Fibroblast of the aortic adventitia (primary cell): ENCODE measurements around the gene GLTP. TPM values are rescaled to one million over a fixed set of nuclear protein-coding genes. Genes with fewer than 3 reads are reported as not detected.
"Not testable (repeated sequence)": the region's sequence is repeated elsewhere in the genome, so short reads cannot be mapped to it uniquely, and the experiment has no call there.

ENCODE experiments used
- DNase-seq: peaks from one replicate; pipeline ENCODE4 v3.0.0-alpha.2; 2010; ENCODE audit warnings: low read depth
- H3K4me3 ChIP-seq: 2 replicates; pipeline ENCODE4 v1.5.1; 2011; ENCODE audit warnings: low read depth, mild to moderate bottlenecking, control low read depth, low read length, moderate library complexity
- total RNA-seq: library from RNA; depleted of rRNA; stranded (reverse); fragments of >200 nt; gene quantifications from 2 replicates; pipeline ENCODE4 v1.2.3, GENCODE V29; 2012; ENCODE audit warnings: low replicate concordance
- TF ChIP-seq, protein P1 (sequence below): IDR thresholded peaks from 2 replicates; pipeline ENCODE4 v1.5.1; 2011; ENCODE audit warnings: mild to moderate bottlenecking, low read length, control low read depth, inconsistent platforms; ENCODE audit not compliant: insufficient read depth

Gene GLTP
- total RNA-seq, 1 donor, result 55.1 TPM

DNA sequence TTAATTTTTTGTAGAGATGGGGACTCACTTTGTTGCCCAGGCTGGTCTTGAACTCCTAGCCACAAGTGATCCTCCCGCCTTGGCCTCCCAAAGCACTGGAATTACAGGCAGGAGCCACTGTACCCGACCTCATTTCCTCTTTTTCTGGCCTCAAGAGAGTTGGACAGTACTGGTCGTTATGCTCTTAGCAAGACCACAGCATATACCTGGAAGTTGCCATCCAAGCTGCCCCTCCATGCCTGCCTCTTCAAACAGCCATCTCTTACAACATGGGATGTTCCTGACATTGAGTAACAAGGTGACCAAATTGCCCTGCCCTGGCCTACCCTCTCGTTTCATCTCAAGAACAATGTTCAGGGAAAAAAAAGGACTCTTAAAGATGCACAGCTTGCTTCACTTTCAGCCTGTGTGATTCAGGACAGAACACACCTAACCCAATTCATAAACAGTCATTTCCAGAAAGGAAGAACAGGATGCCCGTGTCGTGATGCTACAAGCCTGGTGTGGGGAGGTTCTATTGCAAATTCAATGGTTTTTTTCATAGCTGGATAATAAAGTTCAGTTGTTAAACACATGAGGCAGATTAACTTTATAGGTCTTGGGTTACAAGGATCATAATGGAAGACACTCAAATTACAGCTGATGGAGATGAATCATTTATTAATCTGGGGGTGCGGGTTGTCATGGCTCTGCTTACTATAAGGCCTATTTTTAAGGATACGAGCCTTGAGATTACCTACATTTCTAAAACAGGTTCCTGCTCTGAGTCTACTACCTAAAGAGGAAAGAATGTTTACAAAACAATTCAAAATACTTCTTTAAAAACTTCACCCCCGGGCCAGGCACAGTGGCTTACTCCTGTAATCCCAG lies 11.9 kb downstream of the GLTP start:
- no peak overlapping the region for H3K4me3 ChIP-seq
- TF ChIP-seq, protein P1, sequence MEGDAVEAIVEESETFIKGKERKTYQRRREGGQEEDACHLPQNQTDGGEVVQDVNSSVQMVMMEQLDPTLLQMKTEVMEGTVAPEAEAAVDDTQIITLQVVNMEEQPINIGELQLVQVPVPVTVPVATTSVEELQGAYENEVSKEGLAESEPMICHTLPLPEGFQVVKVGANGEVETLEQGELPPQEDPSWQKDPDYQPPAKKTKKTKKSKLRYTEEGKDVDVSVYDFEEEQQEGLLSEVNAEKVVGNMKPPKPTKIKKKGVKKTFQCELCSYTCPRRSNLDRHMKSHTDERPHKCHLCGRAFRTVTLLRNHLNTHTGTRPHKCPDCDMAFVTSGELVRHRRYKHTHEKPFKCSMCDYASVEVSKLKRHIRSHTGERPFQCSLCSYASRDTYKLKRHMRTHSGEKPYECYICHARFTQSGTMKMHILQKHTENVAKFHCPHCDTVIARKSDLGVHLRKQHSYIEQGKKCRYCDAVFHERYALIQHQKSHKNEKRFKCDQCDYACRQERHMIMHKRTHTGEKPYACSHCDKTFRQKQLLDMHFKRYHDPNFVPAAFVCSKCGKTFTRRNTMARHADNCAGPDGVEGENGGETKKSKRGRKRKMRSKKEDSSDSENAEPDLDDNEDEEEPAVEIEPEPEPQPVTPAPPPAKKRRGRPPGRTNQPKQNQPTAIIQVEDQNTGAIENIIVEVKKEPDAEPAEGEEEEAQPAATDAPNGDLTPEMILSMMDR, result no peak
- DNase-seq, result no peak

- TF ChIP-seq, protein P1, result no peak
- DNase-seq, result no peak
- no peak overlapping the region for H3K4me3 ChIP-seq
Measured at GRCh38 chr12:109864916-109865315, 15.4 kb downstream of the GLTP start.

DNA sequence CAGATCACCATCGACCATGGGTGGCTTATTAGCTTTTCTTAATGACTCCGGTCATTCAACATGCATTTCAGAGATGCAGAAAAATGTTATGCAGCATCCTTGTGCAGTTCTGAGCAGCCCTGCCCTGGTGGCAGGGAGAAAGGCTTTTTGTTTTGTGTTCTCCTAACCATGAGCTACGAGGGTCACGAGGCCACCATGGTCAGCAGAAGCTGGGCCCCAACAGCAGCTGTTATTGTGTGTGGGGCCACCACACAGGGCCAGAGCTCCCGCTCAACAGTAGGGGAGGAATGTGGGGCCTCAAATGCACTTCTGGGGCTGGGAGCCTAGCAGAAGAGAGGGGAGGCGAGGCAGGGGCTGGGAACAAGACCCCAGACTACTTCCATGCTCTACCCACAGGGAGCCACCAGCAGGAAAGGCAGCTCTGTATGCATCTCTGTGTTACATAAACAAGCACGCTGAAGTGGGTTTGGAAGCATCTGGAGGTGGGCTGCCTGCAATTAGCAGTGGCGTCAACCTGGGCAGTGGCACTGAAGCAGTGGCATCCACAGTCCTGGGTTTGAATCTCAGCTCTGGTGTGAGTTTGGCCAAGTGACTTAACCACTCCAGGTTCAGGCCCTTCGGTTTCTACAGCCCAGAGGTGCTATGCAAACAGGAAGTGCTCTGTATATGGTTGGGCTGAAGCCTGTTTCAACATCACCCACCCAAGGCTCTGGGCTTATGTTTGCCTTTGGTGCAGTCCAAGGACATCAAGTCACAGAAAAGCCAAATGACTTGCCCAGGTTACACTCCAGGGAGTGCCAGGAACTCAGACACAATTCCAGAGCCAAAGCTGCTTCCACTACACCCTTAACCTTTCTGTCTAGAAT lies 16.3 kb downstream of the GLTP start:
- no peak overlapping the region for H3K4me3 ChIP-seq
- DNase-seq, result peak; percentile 39
- TF ChIP-seq, protein P1, result no peak

GRCh38 chr12:109862491-109862890 lies 17.9 kb downstream of the GLTP start:
- H3K4me3 ChIP-seq, DNase-seq: not testable (repeated sequence)

- DNase-seq, result no peak
- TF ChIP-seq, protein P1, result no peak
- H3K4me3 ChIP-seq, result no peak overlapping the region
Measured at GRCh38 chr12:109861689-109862314, 18.5 kb downstream of the GLTP start.

DNA sequence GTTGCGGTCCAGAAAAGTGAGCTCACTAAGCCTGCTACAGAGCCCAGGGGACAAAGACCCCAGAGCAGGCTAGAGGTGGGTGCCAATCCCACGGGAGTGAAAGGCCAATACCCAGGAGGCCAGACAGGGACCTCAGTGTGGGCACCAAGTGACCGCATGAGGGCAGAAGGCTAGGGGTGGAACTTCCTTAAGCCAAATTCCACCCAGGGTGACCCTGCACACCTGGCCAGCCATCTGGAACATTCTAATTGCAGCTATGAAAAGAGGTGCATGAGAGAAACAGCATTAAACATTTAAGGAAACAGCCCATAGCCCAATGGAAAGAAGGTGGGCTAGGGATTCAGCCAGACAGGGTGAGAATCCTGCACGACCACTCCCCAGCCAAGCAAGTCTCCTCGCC lies 19.4 kb downstream of the GLTP start:
- TF ChIP-seq, protein P1, result no peak
- no peak for DNase-seq

GRCh38 chr12:109858764-109859163 lies 21.6 kb downstream of the GLTP start:
- no peak overlapping the region for H3K4me3 ChIP-seq
- no peak for DNase-seq
- TF ChIP-seq, protein P1, result no peak

More for the DNA sequence above, 19.4 kb downstream of the GLTP start:
- no peak overlapping the region for H3K4me3 ChIP-seq
